ENCODE results near the gene PI4KA. TPM values are rescaled to one million over a fixed set of nuclear protein-coding genes. Genes with fewer than 3 reads are reported as not detected.
A peak's percentile ranks its signal among the peaks of the same experiment; 100 is the strongest.

PI4KA gene
- total RNA-seq, 3 donors from 2014 or later = 62.7 to 103 (median 73.5) TPM

GRCh38 chr22:20863366-20863765 is 4.8 kb upstream of the PI4KA start:
- Histone ChIP-seq H3K4me3 (no peak overlapping the region), H3K27me3 (no peaks in the 10 kb centered on the region), H3K9me3 (no peaks in the 10 kb centered on the region), H3K36me3 (no peaks in the 10 kb centered on the region), H3K4me1 (peaks cover 0 to 5% of the 10 kb centered on the region in 2 donors), H3K27ac (no peak overlapping the region)
- TF ChIP-seq POLR2A (IDR thresholded peaks at IDR 0.05) = no peak
- TF ChIP-seq POLR2AphosphoS5 (IDR thresholded peaks at IDR 0.05) = no peak
- TF ChIP-seq CTCF (IDR thresholded peaks at IDR 0.05) = no peak
- intact Hi-C loops (cut with DNase I; ENCODE audit: low total_unique reads) = no loop called here
- DNase-seq (ENCODE audit: low spot score in 2 of 2) = no peak

- H3K27ac ChIP-seq = no peak overlapping the region
- H3K36me3 ChIP-seq = no peaks in the 10 kb centered on the region
- H3K4me1 ChIP-seq = peaks cover 0 to under 1% of the 10 kb centered on the region in 2 donors
- H3K4me3 ChIP-seq = no peak overlapping the region
- no peaks in the 10 kb centered on the region for H3K27me3 ChIP-seq
- H3K9me3 ChIP-seq = no peaks in the 10 kb centered on the region
- TF ChIP-seq CTCF (IDR thresholded peaks at IDR 0.05) (no peak), POLR2A (IDR thresholded peaks at IDR 0.05) (no peak), POLR2AphosphoS5 (IDR thresholded peaks at IDR 0.05) (no peak)
- no peak for DNase-seq (ENCODE audit: low spot score in 2 of 2)
- intact Hi-C loops (cut with DNase I; ENCODE audit: low total_unique reads) = no loop called here
Measured at GRCh38 chr22:20862540-20862939, 3.9 kb upstream of the PI4KA start.

- H3K27ac ChIP-seq = peak overlapping the region; percentile 92 to 94
- TF ChIP-seq POLR2A (IDR thresholded peaks at IDR 0.05) = no peak
- TF ChIP-seq CTCF (IDR thresholded peaks at IDR 0.05) = no peak
- TF ChIP-seq POLR2AphosphoS5 (IDR thresholded peaks at IDR 0.05) = no peak
- intact Hi-C loops (cut with DNase I; ENCODE audit: low total_unique reads) = no loop called here
- H3K4me3 ChIP-seq = peak overlapping the region; percentile 63 to 96 (median 69)
- H3K36me3 ChIP-seq = no peaks in the 10 kb centered on the region
- peaks cover 0 to 8% of the 10 kb centered on the region in 2 donors for H3K4me1 ChIP-seq
- no peaks in the 10 kb centered on the region for H3K27me3 ChIP-seq
- no peak for DNase-seq (ENCODE audit: low spot score in 2 of 2)
- no peaks in the 10 kb centered on the region for H3K9me3 ChIP-seq
Measured at GRCh38 chr22:20859615-20860014, 1.0 kb upstream of the PI4KA start.

- peaks cover 0 to 8% of the 10 kb centered on the region in 2 donors for H3K4me1 ChIP-seq
- TF ChIP-seq CTCF (IDR thresholded peaks at IDR 0.05) = no peak
- no peak for TF ChIP-seq POLR2AphosphoS5 (IDR thresholded peaks at IDR 0.05)
- no peak for TF ChIP-seq POLR2A (IDR thresholded peaks at IDR 0.05)
- intact Hi-C loops (cut with DNase I; ENCODE audit: low total_unique reads) = no loop called here
- no peaks in the 10 kb centered on the region for H3K27me3 ChIP-seq
- peak; percentile 67 to 80 for DNase-seq (ENCODE audit: low spot score in 2 of 2)
- H3K4me3 ChIP-seq = peak overlapping the region; percentile 63 to 96 (median 69)
- H3K36me3 ChIP-seq = no peaks in the 10 kb centered on the region
- H3K9me3 ChIP-seq = no peaks in the 10 kb centered on the region
- H3K27ac ChIP-seq = peak overlapping the region; percentile 92 to 94
Measured at GRCh38 chr22:20857838-20858614, 585 bp downstream of the PI4KA start.

GRCh38 chr22:20857247-20857643 is 1.4 kb downstream of the PI4KA start:
- no peaks in the 10 kb centered on the region for H3K27me3 ChIP-seq
- intact Hi-C loops (cut with DNase I; ENCODE audit: low total_unique reads) = no loop called here
- TF ChIP-seq POLR2A (IDR thresholded peaks at IDR 0.05) = no peak
- TF ChIP-seq POLR2AphosphoS5 (IDR thresholded peaks at IDR 0.05) = no peak
- no peak for TF ChIP-seq CTCF (IDR thresholded peaks at IDR 0.05)
- H3K9me3 ChIP-seq = no peaks in the 10 kb centered on the region
- DNase-seq (ENCODE audit: low spot score in 2 of 2) = no peak
- peak overlapping the region; percentile 63 to 96 (median 69) for H3K4me3 ChIP-seq
- H3K27ac ChIP-seq = peak overlapping the region; percentile 92 to 94
- peaks cover 0 to 8% of the 10 kb centered on the region in 2 donors for H3K4me1 ChIP-seq
- no peaks in the 10 kb centered on the region for H3K36me3 ChIP-seq

All from breast epithelium (tissue), 4 donors.